Fibroblast of skin of right biceps (primary cell): ENCODE results near the gene DYNC2LI1.

ENCODE experiments used
- DNase-seq: peaks from one replicate; pipeline ENCODE4 v3.0.0-alpha.2; 2013

Gene DYNC2LI1

DNA sequence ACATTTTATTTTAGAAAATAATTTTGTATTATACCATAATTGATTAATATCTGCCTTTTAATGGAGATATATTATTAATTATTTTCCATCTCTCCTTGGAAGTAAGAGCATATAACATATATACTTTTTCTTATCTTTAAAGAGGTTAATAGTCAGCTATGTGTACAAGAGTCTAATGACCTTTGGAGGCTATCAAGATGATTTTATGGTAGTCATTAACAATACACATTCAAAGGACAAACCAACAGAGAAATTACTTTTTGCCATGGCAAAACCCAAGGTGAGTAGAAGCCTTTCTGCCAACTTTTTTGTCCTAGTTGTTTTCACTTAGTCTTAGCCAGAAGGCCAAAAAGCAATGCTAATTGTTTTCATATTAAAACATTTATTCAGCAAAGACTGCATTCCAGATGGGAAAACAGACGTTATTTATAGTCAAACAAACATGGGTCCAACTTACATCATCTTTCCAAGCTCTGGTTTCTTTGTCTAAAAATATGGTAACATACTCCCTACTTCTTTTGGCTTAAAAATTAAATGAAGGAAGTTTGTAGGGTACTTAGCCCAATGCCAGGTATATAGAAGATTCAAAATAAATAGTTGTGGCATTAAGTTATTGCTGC, 9.6 kb upstream of the DYNC2LI1 start:
- no peak for DNase-seq

DNA sequence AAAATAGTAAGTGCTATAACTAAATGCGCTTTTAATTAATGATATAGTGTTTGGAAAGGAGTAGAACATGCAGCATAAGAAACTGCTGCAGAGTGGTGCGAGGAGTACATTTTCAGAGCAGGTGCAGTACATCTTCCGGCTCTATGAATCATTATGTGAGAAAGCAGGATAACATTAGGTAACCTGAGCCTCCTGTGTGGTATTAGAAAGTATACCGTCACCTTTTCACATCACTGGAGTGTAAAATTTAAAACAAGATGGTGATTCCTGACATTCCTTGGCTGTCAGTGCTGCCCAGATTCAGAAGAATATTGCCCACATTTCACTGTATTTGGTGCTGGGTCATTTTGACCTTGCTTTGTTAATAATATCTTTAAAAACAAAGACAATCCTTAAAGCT, 7.8 kb upstream of the DYNC2LI1 start:
- no peak for DNase-seq

DNA sequence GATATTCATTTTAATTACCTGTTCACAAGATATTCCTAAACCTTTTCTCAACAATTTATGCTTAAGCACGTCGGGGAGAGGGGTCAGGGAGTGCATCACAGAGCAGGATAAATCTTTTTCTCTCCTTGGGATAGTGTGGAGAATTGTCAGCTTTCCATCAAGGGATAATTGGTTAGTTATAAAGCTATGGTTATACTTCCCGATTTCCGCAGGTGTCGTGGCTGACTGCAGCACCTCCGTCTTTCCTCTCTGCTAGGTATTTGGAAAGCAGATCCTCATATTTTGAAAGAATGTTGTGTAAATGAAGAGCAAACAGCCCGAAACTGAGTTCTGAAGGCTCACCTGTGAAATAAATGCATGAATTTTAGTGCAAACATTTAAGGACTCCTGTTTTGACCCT, 778 bp downstream of the DYNC2LI1 start:
- no peak for DNase-seq

DNA sequence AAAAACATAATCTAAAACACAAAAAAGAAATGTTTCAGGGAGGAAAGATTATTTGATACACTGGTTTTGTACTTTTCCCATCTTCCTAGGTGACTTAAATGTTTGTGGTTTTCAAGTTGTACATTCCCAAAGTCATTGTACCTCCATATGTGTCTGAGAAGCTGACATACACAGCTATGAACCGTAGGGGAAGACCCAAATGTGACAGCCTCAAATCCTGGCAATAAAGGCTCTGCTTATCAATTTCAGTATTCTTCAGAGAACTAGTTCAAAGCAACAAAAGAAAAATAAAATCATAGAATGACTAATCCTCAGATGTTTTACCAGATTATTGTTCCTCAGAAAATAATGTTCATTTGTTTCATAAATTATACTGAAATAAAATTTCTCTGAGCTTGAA, 2.5 kb downstream of the DYNC2LI1 start:
- DNase-seq: no peak

DNA sequence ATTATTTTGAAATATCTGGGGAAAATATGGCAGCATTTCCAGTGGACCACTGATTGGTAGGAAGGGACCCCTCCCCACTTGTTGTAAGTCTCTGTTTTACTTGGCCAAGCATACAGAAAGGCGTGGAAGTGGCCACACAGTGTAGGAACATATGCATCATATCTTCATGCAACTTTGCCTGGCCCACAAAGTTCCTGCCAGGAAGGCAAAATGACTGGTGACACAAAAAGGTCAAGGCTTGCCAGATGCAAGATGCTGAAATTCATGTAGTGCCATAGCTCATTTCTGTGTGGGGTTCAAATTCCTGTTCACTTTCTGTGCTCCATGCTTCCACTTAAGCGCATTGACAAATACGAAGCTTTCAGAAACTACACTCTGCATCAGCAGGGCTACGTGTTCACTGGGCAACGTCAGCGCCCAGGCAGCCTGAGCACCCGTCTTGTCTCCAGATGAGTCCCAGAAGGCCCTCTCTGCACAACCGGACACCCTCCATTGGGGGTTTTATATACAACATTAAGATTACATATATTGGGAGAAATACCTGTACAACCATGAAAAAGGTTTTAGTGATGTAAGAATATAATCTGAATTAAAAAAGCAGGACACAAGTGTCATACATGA, 3.6 kb downstream of the DYNC2LI1 start:
- DNase-seq: no peak

DNA sequence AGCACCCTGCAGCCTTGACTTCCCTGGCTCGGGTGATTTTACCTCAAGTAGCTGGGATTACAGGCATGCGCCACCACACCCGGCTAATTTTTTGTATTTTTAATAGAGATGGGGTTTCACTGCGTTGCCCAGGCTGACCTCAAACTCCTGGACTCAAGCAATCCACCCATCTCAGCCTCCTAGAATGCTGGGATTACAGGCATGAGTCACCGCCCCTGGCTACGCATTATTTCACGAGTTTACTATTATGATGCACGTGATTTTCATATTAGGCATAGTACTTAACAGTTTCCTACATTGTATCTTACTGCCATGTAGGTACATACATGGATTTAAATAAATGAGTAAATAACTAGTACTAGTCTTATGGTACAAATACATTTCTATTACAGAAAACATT, 4.4 kb downstream of the DYNC2LI1 start:
- DNase-seq: no peak

DNA sequence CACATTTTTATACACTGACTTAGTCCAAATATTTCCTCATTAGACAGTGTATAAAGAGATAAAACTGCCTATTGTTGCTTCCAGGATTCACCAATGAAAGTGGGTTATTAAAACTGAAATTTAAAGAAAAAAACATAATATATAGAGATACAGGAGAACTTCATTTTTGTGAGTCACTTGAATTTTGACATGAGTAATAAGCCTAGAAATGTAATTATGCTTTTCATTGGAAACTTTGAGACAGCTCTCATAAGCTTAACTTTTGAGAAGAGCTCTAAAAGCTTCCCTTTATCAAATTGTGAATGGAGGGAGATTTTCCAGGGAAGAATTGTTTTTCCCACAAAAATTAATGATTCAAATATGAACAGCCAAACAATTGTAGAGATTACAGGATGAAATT, 14.1 kb downstream of the DYNC2LI1 start:
- DNase-seq: no peak

DNA sequence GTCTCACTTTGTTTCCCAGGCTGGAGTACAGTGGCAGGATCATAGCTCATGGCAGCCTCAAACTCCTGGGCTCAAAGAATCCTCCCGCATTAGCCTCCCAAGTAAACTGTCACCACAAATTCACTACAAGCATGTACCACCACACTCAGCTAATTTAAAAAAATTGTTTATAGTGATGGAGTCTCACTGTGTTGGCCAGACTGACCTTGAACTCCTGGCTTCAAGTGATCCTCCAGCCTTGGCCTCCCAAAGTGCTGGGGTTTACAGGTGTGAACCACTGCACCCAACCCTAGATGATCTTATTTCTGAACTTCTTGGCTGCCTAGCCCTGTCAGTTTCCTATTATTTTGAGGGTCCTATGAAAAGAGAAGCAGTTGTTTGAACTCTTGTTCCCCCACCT, 14.8 kb downstream of the DYNC2LI1 start:
- no peak for DNase-seq

DNA sequence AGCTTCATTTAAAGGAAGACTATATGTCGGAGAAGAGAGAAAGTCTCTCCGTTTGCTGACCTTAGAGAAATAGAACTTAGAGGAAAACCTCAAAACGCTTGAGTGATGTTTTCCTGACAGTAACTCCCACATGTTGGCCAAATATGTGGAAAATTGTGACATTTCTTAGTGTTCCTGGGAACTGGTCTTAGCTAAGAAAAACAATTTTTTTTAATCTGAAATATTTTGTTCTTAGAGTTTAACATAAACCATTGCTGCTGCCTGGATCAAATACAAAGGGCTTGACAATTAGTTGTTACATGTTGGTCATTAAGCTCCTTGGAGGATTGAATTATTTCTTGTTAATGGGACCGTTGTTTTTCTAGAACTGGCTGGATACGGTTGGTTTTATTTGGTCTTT, 16.3 kb downstream of the DYNC2LI1 start:
- no peak for DNase-seq

DNA sequence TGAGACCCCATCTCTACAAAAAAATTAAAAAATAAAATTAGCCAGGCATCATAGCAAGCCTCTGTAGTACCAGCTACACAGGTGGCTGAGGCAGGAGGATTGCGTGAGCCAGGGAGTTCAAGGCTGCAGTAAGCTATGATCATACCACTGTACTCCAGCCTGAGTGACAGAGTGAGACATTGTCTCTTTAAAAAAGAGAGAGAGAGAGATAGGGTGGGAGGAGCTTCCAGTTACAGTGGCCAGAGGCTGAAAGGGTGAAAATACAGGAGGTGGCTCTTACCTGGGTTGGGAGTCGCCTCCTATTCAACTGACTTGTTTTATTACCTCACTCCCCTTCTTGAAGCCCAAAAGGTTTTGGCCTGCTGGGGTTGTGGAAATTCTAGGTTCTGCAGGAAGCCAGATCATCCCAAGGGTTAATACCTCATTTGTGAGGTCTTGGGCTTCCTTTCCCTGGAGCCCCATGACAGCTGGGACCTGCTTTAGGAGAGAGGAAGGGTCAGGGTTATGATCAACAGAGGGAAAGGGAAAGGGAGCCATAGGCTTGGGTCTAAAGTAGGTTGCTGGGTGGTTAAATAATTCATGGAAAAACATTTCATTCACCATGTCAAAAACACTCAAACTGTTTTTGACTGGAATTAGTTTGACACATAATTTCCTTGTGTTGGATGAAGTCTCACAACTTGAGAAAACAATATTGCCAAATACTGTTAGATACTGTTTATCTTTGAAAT, 17.4 kb downstream of the DYNC2LI1 start:
- DNase-seq: no peak

DNA sequence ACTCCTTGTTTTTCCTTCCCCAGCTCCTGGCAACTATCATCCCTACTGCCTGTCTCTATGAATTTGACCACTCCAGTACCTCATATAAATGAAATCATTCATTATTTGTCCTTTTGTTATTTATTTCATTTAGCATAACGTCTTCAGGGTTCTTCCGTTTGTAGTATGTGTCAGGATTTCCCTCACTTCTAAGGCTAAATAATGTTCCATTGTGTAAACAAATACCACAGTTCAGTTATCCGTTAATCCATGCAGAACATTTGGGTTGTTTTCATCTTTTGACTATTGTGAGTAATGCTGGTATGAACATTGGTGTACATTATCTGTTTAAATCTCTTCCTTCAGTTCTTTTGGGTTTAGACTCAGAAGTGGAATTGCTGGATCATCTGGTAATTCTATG, 18.8 kb downstream of the DYNC2LI1 start:
- DNase-seq: no peak

DNA sequence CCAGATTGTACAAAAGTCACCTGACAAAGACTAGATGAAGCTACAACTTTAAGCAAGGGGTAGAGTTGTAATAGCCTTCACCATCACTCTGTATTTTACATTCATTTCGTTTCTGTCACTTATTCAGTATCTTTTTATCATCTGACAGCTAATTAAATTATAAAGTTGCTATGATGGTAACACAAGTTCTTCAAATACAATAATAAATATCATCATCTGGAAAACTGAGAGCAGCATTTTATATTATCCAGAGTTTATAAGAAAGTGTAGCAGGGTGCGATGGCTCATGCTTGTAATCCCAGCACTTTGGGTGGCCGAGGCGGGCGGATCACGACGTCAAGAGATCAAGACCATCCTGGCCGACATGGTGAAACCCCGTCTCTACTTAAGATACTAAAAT, 21.1 kb downstream of the DYNC2LI1 start:
- DNase-seq: no peak

DNA sequence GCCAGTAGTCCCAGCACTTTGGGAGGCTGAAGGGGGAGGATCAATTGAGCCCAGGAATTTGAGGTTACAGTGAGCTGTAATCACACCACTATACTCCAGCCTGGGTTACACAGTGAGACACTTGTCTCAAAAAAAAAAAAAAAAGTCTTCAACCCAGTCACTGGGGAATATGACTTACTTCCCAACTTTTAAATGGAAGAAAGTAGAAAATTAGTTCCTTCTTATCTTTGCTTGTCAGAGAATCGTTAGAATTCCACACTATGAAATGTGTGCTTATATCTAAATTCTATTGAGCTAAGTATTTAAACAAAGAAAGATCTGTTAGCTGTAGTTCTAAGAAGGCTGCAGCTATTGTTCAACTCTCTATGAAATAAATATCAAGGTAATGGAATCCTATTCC, 22.4 kb downstream of the DYNC2LI1 start:
- no peak for DNase-seq

DNA sequence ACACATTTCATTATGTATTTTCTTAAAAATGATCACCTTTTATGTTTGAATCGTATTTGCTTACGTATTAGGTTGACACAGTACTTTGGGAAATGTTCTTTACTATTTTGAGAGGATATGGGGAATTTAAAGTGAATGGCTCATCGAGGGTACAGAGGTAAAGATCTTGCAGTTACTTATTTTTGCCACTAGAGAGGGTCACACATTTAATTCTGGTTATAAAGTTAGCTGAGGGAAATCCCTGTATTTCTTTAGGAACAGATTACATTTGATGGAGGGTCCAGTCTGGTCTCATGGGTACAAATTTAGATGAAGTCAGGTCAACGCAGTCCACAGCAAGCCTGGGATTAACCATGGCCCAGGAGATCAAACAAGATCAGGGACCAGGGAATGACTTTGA, 24.5 kb downstream of the DYNC2LI1 start:
- no peak for DNase-seq

DNA sequence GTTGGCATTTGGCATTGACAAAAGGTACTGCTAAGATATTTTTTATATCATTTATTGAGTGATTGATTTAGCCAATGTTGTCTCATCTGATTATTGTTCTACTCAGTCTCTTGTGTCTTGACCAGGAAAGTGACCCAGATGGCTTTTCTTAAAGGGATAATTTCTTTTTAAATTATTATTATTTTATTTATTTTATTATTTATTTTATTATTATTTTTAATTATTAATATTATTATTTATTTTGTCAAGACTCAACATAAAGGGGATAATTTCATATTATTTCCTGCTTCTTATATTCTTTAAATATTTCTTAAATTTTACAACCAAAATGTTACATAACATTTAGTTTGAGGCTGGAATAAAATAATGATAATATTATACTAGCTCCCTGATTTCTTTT, 27.1 kb downstream of the DYNC2LI1 start:
- no peak for DNase-seq

DNA sequence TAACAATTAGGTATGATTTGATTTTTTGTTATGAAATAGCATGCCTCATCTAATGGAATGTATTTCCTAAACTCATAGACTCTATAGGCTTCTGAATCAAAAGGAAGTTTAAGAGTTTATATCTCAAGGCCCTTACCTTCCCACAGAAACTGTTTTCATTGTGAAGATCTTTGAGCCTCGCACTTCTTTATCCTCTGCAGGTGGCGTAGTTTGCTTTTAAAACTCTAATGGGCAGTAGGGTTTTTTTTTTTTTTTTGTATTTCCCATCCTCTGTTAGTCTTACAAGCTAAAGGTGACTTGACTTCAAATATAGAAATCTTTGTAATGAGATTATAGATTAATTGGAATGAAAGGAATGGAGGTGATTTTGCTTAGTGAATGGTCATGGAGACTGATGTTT, 28.3 kb downstream of the DYNC2LI1 start:
- no peak for DNase-seq

DNA sequence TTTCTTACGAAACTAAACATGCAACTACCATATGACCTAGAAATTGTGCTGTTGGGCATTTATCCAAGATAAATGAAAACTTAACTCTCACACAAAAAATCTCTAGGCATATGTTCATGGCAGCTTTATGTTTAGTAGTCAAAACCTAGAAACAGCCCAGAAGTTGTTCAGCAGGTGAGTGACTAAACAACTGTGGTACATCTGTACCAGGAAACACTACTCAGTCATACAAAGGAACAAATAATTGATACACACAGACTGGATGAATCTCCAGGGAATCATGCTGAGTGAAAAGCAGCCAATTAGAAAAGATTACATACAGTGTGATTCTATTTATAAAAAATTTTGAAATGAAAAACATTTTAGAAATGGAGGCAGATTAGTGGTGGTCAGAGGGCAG, 29.3 kb downstream of the DYNC2LI1 start:
- DNase-seq: no peak

DNA sequence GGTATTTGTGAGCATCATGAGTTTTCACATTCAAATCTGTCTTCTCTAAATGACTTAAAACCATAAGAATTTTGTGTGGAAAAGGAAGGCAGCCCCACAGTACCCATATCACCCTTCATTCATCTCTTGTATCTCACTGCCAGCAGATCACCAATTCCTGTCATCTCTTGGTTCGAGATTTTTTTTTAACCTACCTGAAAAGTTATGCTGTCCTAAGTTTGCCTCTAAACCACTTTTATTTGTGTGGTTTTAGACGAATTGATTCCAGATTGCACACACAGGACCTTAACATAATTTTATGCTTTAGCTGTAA, 32.8 kb downstream of the DYNC2LI1 start:
- no peak for DNase-seq

DNA sequence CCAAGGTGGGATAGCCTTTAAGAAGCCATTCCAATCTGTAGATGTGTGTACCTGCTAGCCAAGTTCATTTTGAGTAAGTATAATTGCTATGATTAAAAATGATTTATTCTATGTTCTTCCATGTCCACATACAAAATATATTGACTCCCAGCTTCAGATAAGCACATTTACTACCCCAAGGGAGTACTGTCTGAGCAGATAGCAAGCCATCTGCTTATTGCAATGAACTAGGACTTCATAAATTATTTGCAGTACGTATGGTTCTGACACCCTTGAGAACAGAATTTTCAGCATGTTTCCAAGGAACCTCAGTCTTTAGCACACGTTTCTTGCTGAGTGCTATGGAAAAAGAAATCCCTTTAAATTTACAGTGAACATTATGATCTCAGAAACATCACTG, 36.6 kb downstream of the DYNC2LI1 start:
- no peak for DNase-seq

DNA sequence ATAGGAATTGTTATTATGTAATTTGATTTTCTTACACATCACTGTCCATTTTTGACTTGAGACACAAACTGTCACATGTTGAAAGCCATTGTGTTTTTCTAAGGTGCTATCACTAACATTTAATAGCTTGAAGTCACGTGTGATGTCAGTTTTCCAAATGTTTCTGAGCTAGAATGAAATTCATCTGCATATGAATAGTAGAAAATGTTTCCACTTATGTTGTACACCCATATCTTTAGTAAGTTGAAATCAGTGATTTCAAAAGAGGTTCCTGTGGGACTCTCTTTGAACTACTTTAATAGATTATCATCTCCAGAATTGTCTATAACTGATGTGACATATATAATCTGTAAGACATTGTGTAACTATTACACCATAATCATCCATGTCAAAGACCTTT, 37.0 kb downstream of the DYNC2LI1 start:
- DNase-seq: no peak

DNA sequence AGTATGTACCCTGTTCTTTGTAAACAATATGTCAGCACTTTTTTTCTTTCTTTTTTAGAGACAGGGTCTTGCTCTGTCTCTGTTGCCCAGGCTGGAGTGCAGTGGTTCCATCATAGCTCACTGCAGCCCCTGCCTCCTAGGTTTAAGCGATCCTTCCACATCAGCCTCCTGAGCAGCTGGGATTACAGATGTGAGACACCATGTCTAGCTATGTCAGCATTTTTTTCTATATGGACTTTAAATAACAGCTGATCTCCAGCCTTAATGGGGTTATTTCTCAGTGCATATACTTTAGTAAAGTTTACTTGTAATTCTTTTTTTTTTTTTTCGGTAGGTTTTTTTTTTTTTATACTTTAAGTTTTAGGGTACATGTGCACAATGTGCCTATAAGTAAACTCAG, 38.2 kb downstream of the DYNC2LI1 start:
- DNase-seq: no peak

DNA sequence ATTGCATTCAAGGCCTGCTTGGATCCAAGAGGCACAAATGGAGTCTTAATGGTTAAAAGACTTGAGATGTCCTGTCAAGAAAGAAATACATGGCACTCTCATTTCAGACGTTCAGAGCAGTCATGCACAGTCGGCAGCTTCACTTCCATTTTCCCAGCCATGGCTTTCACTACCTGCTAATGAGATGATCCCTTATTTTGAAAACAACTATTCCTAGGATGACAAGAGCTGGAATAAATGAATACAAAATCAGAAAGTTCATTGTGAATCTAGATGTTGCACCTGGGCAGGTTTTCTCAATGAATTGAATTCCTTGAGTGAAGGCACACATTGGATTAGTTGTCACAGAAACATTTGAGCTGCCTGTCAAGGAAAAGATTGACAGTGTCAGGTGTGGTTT, 39.1 kb downstream of the DYNC2LI1 start:
- DNase-seq: no peak

DNA sequence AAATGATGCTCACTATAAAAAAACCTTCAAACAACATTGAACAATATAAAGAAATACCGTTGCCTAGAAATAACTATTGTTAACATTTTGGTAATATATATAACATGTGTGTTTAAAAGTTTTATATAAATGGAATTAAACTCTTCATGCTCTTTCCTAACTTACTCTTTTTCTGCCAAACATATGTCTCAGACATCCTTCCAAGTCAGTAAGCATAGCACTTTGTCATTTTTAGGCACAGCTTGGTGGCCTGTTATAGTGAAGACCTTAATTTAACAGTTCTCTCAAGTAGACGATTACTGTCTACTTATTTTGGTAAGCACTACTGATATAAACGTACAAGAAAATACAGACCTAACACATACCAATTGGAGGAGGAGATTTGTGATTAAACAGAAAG, 40.9 kb downstream of the DYNC2LI1 start:
- DNase-seq: no peak

DNA sequence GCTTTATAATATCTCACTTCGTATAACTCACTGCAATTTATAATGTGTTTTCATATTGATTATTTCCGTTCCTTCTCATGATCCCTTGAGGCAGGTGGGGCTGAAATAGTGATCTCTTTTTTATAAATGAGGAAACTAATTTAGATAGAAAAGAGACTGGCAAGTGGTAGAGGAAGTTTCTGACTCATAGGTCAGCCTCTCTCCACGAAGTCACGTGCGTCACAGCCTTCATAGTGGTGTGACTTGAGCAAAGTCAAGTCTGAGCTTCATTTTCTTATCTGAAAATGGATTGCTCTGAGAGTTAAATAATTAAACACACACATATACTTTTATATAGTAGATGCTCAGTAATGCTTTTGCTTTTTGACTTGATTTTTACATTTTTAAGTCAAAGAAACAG, 44.9 kb downstream of the DYNC2LI1 start:
- peak; percentile 10 for DNase-seq
